ENCODE data around the gene SHC4.
"Not testable (repeated sequence)": the region's sequence is repeated elsewhere in the genome, so short reads cannot be mapped to it uniquely, and the experiment has no call there.

The SHC4 gene

GRCh38 chr15:48924528-48925393 lies 39.0 kb downstream of the SHC4 start:
- TF ChIP-seq CTCF (conservative IDR thresholded peaks at IDR 0.05) (no peak), ZFX (IDR thresholded peaks at IDR 0.05) (no peak)
- H3K27ac ChIP-seq = no peak overlapping the region

- TF ChIP-seq ZFX (IDR thresholded peaks at IDR 0.05) (no peak), CTCF (conservative IDR thresholded peaks at IDR 0.05) (no peak)
- H3K27ac ChIP-seq = no peak overlapping the region
Measured at GRCh38 chr15:48922046-48922445, 41.7 kb downstream of the SHC4 start.

- H3K27ac ChIP-seq = no peak overlapping the region
- TF ChIP-seq CTCF (conservative IDR thresholded peaks at IDR 0.05) (no peak), ZFX (IDR thresholded peaks at IDR 0.05) (no peak)
Measured at GRCh38 chr15:48916721-48917120, 47.0 kb downstream of the SHC4 start.

GRCh38 chr15:48915861-48916260 lies 47.9 kb downstream of the SHC4 start:
- TF ChIP-seq ZFX (IDR thresholded peaks at IDR 0.05) = no peak
- no peak for TF ChIP-seq CTCF (conservative IDR thresholded peaks at IDR 0.05)
- no peak overlapping the region for H3K27ac ChIP-seq

- no peak for TF ChIP-seq ZFX (IDR thresholded peaks at IDR 0.05)
- TF ChIP-seq CTCF (conservative IDR thresholded peaks at IDR 0.05) = 0 out of 2 replicates have a peak, but pooled peaks have one; percentile 6
- H3K27ac ChIP-seq = no peak overlapping the region
Measured at GRCh38 chr15:48914717-48915116, 49.0 kb downstream of the SHC4 start.

- no peak overlapping the region for H3K27ac ChIP-seq
- TF ChIP-seq CTCF (conservative IDR thresholded peaks at IDR 0.05) (no peak), ZFX (IDR thresholded peaks at IDR 0.05) (no peak)
Measured at GRCh38 chr15:48913141-48913540, 50.6 kb downstream of the SHC4 start.

- H3K27ac ChIP-seq = not testable (repeated sequence)
Measured at GRCh38 chr15:48910554-48910953, 53.2 kb downstream of the SHC4 start.

GRCh38 chr15:48909313-48909712 lies 54.4 kb downstream of the SHC4 start:
- not testable (repeated sequence) for H3K27ac ChIP-seq

Data from C4-2B (cell line).